Activated B cell treated with CpG ODN at 0.5 μM for 24 hours (primary cell): ENCODE results near the gene CLASP1. TPM values are rescaled to one million over a fixed set of nuclear protein-coding genes. Genes with fewer than 3 reads are reported as not detected.
"Not testable (repeated sequence)": the region's sequence is repeated elsewhere in the genome, so short reads cannot be mapped to it uniquely, and the experiment has no call there.

Experiments
- ATAC-seq: fragments of 200-7000 bp; cut with Tn5 transposase; one replicate; pipeline ENCODE4 v1.10.0; 2021; ENCODE audit warnings: low read depth, mild to moderate bottlenecking, moderate library complexity
- CTCF ChIA-PET: fragments of 350-600 bp; sonication (Branson Sonifier 250); formaldehyde crosslinking; loops from one replicate; lab custom pipeline; 2021; ENCODE audit warnings: antibody characterized with exemption; lab: Charles Lee
- POLR2A ChIA-PET: fragments of 350-600 bp; sonication (Branson Sonifier 250); formaldehyde crosslinking; loops from one replicate; lab custom pipeline; 2021; ENCODE audit warnings: antibody characterized with exemption; lab: Charles Lee
- DNase-seq: peaks from one replicate; pipeline ENCODE4 v3.0.0; 2022
- H3K27ac Mint-ChIP-seq: one replicate; pipeline ENCODE4 v1.8.0; 2020; ENCODE audit warnings: mixed read lengths
- H3K27me3 Mint-ChIP-seq: one replicate; pipeline ENCODE4 v1.8.0; 2021; ENCODE audit warnings: mixed read lengths
- H3K36me3 Mint-ChIP-seq: one replicate; pipeline ENCODE4 v1.8.0; 2021; ENCODE audit warnings: low read depth, mixed read lengths
- H3K4me1 Mint-ChIP-seq: one replicate; pipeline ENCODE4 v1.8.0; 2021; ENCODE audit warnings: mixed read lengths
- H3K4me3 Mint-ChIP-seq: one replicate; pipeline ENCODE4 v1.8.0; 2020; ENCODE audit warnings: mild to moderate bottlenecking, mixed read lengths
- H3K9me3 Mint-ChIP-seq: one replicate; pipeline ENCODE4 v1.8.0; 2020; ENCODE audit warnings: mixed read lengths
- CTCF ChIP-seq: fragments of 200-600 bp; IDR thresholded peaks from one replicate; pipeline ENCODE4 v1.8.0; 2022; ENCODE audit warnings: antibody characterized with exemption, mild to moderate bottlenecking
- intact Hi-C: fragments of 100-400 bp; cut with micrococcal nuclease; formaldehyde crosslinking; loops from one replicate; pipeline ENCODE4 v1.15.1; 2024
- total RNA-seq: library from RNA; stranded (reverse); gene quantifications from 2 replicates; pipeline ENCODE4 v1.2.3, GENCODE V29; 2022

The CLASP1 gene
- total RNA-seq, 1 donor from 2014 or later: 65.0 TPM

DNA sequence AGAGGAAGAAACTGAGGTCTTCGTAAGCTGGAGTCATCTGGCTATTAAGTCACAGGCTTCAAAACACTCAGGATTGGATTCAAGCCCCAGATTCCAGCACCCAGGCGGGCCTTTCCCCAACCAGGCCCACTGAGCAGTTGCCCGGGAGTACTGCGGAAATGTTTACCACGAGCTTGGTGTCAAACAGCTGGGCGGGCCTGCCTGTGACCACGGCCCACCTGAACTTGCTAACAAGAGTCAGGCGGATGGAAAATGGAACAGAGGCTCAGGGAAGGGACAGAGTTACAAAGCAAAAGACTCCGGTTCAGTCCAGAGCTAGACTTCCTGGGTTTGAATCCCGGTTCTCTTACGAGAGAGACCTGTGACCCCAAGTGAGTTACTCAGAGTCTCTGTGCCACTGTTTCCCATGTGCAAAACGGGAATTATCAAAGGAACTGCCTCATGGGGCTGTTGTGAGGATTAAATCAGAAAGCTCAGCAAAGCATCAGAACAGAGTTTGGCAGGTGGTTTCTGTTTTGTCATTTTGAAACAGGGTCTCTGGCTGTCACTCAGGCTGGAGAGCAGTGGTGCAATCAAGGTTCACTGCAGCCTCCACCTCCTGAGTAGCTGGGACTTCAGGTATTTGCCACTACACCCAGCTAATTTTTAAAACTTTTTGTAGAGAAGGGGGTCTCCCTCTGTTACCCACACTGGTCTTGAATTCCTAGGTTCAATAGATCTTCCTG, 315.3 kb downstream of the CLASP1 start:
- DNase-seq: no peak
- no peak overlapping the region for H3K27ac Mint-ChIP-seq
- no peak for ATAC-seq
- H3K4me3 Mint-ChIP-seq: no peak overlapping the region
- no peak for TF ChIP-seq CTCF
- no peaks in the 10 kb centered on the region for H3K27me3 Mint-ChIP-seq
- H3K36me3 Mint-ChIP-seq: peaks cover 13% of the 10 kb centered on the region
- no peaks in the 10 kb centered on the region for H3K4me1 Mint-ChIP-seq
- H3K9me3 Mint-ChIP-seq: no peaks in the 10 kb centered on the region
- CTCF ChIA-PET: no interaction called here
- intact Hi-C loops: no loop called here
- POLR2A ChIA-PET: no interaction called here

- ChIA-PET POLR2A (no interaction called here), CTCF (no interaction called here)
- no peak overlapping the region for H3K4me3 Mint-ChIP-seq
- H3K27me3 Mint-ChIP-seq: no peaks in the 10 kb centered on the region
- no peak overlapping the region for H3K27ac Mint-ChIP-seq
- H3K4me1 Mint-ChIP-seq: no peaks in the 10 kb centered on the region
- no peak for DNase-seq
- ATAC-seq: no peak
- TF ChIP-seq CTCF: no peak
- H3K9me3 Mint-ChIP-seq: no peaks in the 10 kb centered on the region
- peaks cover 5% of the 10 kb centered on the region for H3K36me3 Mint-ChIP-seq
- intact Hi-C loops: no loop called here
Observed at GRCh38 chr2:121333231-121333630, 316.0 kb downstream of the CLASP1 start.

DNA sequence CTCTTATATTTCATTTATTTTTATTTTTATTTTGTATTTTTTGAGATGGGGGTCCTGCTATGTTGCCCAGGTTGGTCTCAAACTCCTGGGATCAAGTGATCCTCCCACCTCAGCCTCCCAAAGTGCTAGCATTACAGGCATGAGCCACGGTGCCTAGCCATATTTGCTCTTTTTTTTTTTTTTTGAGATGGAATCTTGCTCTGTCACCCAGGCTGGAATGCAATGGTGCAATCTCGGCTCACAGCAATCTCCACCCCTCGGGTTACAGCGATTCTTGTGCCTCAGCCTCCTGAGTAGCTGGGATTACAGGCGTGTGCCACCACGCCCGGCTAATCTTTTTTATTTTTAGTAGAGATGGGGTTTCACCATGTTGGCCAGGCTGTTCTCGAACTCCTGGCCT, 317.9 kb downstream of the CLASP1 start:
- H3K27ac Mint-ChIP-seq, CTCF ChIA-PET, H3K9me3 Mint-ChIP-seq, H3K4me1 Mint-ChIP-seq, intact Hi-C loops, DNase-seq, H3K27me3 Mint-ChIP-seq, H3K36me3 Mint-ChIP-seq, H3K4me3 Mint-ChIP-seq, POLR2A ChIA-PET, ATAC-seq: not testable (repeated sequence)

DNA sequence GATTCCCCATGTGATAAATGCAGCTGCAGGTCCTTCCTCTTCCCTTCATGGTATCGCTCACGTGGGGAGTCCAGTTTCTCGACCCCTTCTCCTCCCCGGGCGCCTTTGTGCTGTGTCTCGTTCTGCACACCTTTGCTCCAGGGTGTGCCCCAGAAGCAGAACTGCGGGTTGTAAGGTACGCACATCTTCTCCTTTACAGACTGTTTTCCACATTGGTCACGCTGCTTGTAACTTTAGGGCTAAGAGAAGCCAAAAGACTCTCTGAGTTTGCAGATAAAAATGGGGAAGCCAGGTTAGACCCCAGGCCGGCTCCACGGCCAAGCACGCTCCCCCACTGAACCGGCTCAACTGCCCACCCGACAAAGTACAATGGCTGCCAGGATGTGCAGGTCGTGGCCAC, 318.3 kb downstream of the CLASP1 start:
- no peaks in the 10 kb centered on the region for H3K9me3 Mint-ChIP-seq
- ATAC-seq (no peak), DNase-seq (no peak)
- no peaks in the 10 kb centered on the region for H3K36me3 Mint-ChIP-seq
- no peaks in the 10 kb centered on the region for H3K4me1 Mint-ChIP-seq
- H3K4me3 Mint-ChIP-seq: no peak overlapping the region
- no peak overlapping the region for H3K27ac Mint-ChIP-seq
- CTCF ChIA-PET: no interaction called here
- peaks cover 4% of the 10 kb centered on the region for H3K27me3 Mint-ChIP-seq
- intact Hi-C loops: no loop called here
- POLR2A ChIA-PET: no interaction called here
- no peak for TF ChIP-seq CTCF

GRCh38 chr2:121329786-121330185, 319.5 kb downstream of the CLASP1 start:
- TF ChIP-seq CTCF: no peak
- no peak for DNase-seq
- Mint-ChIP-seq H3K36me3 (no peaks in the 10 kb centered on the region), H3K27ac (no peak overlapping the region), H3K4me3 (no peak overlapping the region), H3K4me1 (no peaks in the 10 kb centered on the region), H3K27me3 (peaks cover 7% of the 10 kb centered on the region), H3K9me3 (no peaks in the 10 kb centered on the region)
- ATAC-seq: no peak
- POLR2A ChIA-PET: no interaction called here
- CTCF ChIA-PET: no interaction called here
- intact Hi-C loops: no loop called here

DNA sequence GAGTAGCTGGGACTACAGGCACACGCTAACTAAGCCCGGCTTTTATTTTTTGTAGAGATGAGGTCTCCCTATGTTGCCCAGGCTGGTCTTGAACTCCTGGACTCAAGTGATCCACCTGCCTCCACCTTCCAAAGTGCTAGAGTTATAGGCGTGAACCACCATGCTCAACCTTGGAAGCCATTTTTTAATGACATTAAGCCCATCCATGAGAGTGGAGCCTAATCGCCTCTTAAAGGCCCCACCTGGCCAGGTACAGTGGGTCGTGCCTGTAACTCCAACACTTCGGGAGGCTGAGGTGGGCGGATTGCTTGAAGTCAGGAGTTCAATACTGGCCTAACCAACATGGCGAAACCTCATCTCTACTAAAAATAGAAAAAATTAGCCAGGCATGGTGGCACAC, 322.6 kb downstream of the CLASP1 start:
- H3K27ac Mint-ChIP-seq: no peak overlapping the region
- no peak for TF ChIP-seq CTCF
- H3K36me3 Mint-ChIP-seq: no peaks in the 10 kb centered on the region
- ChIA-PET CTCF (no interaction called here), POLR2A (no interaction called here)
- intact Hi-C loops: no loop called here
- peaks cover 7% of the 10 kb centered on the region for H3K27me3 Mint-ChIP-seq
- no peaks in the 10 kb centered on the region for H3K4me1 Mint-ChIP-seq
- no peak overlapping the region for H3K4me3 Mint-ChIP-seq
- no peak for DNase-seq
- ATAC-seq: no peak
- H3K9me3 Mint-ChIP-seq: no peaks in the 10 kb centered on the region
